ENCODE results near the gene BCR.

BCR gene

GRCh38 chr22:23253475-23254055, 73.3 kb downstream of the BCR start:
- no peak overlapping the region for H3K4me3 ChIP-seq (replicated peaks; ENCODE audit: insufficient read depth, low read length)
- TF ChIP-seq, protein P1, sequence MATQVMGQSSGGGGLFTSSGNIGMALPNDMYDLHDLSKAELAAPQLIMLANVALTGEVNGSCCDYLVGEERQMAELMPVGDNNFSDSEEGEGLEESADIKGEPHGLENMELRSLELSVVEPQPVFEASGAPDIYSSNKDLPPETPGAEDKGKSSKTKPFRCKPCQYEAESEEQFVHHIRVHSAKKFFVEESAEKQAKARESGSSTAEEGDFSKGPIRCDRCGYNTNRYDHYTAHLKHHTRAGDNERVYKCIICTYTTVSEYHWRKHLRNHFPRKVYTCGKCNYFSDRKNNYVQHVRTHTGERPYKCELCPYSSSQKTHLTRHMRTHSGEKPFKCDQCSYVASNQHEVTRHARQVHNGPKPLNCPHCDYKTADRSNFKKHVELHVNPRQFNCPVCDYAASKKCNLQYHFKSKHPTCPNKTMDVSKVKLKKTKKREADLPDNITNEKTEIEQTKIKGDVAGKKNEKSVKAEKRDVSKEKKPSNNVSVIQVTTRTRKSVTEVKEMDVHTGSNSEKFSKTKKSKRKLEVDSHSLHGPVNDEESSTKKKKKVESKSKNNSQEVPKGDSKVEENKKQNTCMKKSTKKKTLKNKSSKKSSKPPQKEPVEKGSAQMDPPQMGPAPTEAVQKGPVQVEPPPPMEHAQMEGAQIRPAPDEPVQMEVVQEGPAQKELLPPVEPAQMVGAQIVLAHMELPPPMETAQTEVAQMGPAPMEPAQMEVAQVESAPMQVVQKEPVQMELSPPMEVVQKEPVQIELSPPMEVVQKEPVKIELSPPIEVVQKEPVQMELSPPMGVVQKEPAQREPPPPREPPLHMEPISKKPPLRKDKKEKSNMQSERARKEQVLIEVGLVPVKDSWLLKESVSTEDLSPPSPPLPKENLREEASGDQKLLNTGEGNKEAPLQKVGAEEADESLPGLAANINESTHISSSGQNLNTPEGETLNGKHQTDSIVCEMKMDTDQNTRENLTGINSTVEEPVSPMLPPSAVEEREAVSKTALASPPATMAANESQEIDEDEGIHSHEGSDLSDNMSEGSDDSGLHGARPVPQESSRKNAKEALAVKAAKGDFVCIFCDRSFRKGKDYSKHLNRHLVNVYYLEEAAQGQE (IDR thresholded peaks at IDR 0.05; ENCODE audit: insufficient replicate concordance, low read depth), result no peak
- TF ChIP-seq, protein P2, sequence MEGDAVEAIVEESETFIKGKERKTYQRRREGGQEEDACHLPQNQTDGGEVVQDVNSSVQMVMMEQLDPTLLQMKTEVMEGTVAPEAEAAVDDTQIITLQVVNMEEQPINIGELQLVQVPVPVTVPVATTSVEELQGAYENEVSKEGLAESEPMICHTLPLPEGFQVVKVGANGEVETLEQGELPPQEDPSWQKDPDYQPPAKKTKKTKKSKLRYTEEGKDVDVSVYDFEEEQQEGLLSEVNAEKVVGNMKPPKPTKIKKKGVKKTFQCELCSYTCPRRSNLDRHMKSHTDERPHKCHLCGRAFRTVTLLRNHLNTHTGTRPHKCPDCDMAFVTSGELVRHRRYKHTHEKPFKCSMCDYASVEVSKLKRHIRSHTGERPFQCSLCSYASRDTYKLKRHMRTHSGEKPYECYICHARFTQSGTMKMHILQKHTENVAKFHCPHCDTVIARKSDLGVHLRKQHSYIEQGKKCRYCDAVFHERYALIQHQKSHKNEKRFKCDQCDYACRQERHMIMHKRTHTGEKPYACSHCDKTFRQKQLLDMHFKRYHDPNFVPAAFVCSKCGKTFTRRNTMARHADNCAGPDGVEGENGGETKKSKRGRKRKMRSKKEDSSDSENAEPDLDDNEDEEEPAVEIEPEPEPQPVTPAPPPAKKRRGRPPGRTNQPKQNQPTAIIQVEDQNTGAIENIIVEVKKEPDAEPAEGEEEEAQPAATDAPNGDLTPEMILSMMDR (IDR thresholded peaks at IDR 0.05; ENCODE audit: insufficient read depth, low read length), result no peak
- TF ChIP-seq SPI1 (IDR thresholded peaks at IDR 0.05; ENCODE audit: borderline replicate concordance, low read depth) (no peak), GABPA (IDR thresholded peaks at IDR 0.05; ENCODE audit: low read depth) (no peak), POLR2AphosphoS5 (IDR thresholded peaks at IDR 0.05; ENCODE audit: low read depth) (no peak)
- no peak overlapping the region for H3K27ac ChIP-seq (replicated peaks)
- no peak for DNase-seq (ENCODE audit: low read depth in 1 of 2, low spot score in 1 of 2)
- H3K27me3 ChIP-seq (ENCODE audit: insufficient read depth, poor library complexity, severe bottlenecking), result no peaks in the 10 kb centered on the region

DNA sequence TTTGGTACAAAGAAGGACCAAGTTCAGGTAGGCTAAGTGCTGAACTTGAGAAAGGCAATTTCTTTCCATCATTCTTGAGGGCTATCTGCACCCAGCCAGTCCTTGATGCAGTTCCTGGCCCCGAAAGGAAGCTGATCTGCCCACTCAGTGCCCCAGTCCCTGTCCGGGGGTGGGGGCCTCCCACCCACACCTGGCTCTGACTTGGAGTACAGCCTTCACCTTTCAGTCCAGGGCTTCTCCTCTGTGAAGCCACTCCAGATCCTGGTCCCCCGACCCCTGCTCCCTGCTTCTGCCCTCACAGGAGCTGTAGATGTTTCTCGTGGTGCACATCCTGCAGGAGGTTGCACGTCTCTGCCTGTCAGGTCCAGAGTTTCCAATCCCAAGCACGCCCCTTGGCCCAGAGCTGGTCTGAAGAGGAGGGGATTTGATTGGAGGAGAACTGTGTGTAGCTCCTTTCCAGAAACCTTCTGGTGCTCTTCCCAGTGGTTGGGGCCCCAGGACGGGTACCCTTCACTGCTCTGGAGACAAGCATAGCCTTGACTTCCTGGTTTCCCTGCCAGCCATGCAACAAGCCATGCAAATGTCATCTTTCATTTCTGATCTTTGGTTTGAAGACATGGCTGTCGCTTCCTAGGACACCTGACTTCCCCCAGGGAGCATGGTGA, 75.3 kb downstream of the BCR start:
- no peak overlapping the region for H3K4me3 ChIP-seq (replicated peaks; ENCODE audit: insufficient read depth, low read length)
- no peaks in the 10 kb centered on the region for H3K27me3 ChIP-seq (ENCODE audit: insufficient read depth, poor library complexity, severe bottlenecking)
- H3K27ac ChIP-seq (replicated peaks), result no peak overlapping the region
- TF ChIP-seq, protein P1 (IDR thresholded peaks at IDR 0.05; ENCODE audit: insufficient replicate concordance, low read depth), result no peak
- TF ChIP-seq POLR2AphosphoS5 (IDR thresholded peaks at IDR 0.05; ENCODE audit: low read depth) (no peak), GABPA (IDR thresholded peaks at IDR 0.05; ENCODE audit: low read depth) (no peak), SPI1 (IDR thresholded peaks at IDR 0.05; ENCODE audit: borderline replicate concordance, low read depth) (no peak)
- TF ChIP-seq, protein P2 (IDR thresholded peaks at IDR 0.05; ENCODE audit: insufficient read depth, low read length), result no peak
- DNase-seq (ENCODE audit: low read depth in 1 of 2, low spot score in 1 of 2), result no peak

DNA sequence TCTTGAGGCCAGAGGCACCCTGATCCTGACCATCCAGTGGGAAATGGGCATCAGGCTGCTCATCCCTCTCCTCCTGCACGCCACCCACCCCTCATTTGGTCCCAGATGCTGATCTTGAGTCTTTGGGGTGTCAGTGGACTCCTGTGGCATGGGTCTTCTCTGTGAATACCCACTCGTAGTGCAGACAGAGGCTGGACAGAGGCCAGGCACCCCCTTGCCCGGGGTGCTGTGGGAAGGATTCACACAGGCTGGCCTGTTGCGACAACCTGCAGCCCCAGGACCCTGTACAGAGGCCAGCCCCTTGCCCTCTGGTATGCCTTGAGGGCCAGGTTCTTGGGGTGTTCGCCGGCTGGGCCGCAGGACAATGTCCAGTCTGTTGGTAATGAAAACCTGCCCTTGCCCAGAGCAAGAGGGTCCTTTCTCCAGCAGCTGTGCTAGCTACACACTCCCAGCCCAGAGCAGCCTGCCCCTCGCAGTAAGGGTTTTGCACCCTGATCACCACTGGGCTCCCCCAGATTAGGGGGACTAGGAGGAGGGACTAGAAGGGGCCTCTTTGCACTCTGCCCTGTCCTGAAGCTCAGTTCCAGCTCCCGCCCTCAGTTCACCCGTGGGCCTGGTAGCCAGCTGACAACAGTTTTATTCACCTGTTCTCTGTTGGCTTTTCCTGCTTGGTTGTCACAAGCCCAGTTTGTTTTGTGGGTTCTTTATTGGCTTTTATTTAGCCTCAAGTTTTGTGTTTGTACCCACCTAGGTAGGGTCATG, 76.0 kb downstream of the BCR start:
- no peak overlapping the region for H3K4me3 ChIP-seq (replicated peaks; ENCODE audit: insufficient read depth, low read length)
- H3K27me3 ChIP-seq (ENCODE audit: insufficient read depth, poor library complexity, severe bottlenecking), result no peaks in the 10 kb centered on the region
- TF ChIP-seq, protein P1 (IDR thresholded peaks at IDR 0.05; ENCODE audit: insufficient replicate concordance, low read depth), result no peak
- TF ChIP-seq POLR2AphosphoS5 (IDR thresholded peaks at IDR 0.05; ENCODE audit: low read depth), result no peak
- no peak for TF ChIP-seq SPI1 (IDR thresholded peaks at IDR 0.05; ENCODE audit: borderline replicate concordance, low read depth)
- TF ChIP-seq, protein P2 (IDR thresholded peaks at IDR 0.05; ENCODE audit: insufficient read depth, low read length), result no peak
- no peak for TF ChIP-seq GABPA (IDR thresholded peaks at IDR 0.05; ENCODE audit: low read depth)
- no peak overlapping the region for H3K27ac ChIP-seq (replicated peaks)
- DNase-seq (ENCODE audit: low read depth in 1 of 2, low spot score in 1 of 2), result no peak
